22Rv1 (cell line): Measurements from ENCODE around the gene CDKL2.

Source experiments
- CTCF ChIP-seq: fragments of 450-650 bp; IDR thresholded peaks from 2 replicates; pipeline ENCODE4 v1.5.1; 2017; ENCODE audit warnings: mild to moderate bottlenecking
- ZFX ChIP-seq: fragments of 450-650 bp; IDR thresholded peaks from 2 replicates; pipeline ENCODE4 v1.6.1; 2017; ENCODE audit warnings: antibody characterized with exemption, borderline replicate concordance

GRCh38 chr4:75566911-75567310 is 63.4 kb downstream of the CDKL2 start:
- TF ChIP-seq CTCF, result no peak
- no peak for TF ChIP-seq ZFX
